GM23248 (cell line): Measurements from ENCODE around the gene PNKD. TPM values are rescaled to one million over a fixed set of nuclear protein-coding genes. Genes with fewer than 3 reads are reported as not detected.
"Not testable (repeated sequence)": the region's sequence is repeated elsewhere in the genome, so short reads cannot be mapped to it uniquely, and the experiment has no call there.

ENCODE experiments used
- DNase-seq: peaks from one replicate; pipeline ENCODE4 v3.0.0-alpha.2; 2015
- H2AFZ ChIP-seq: fragments of 200-600 bp; sonication (generic); 2 replicates; pipeline ENCODE4 v1.6.1; 2016; ENCODE audit warnings: antibody characterized with exemption
- H3F3A ChIP-seq: fragments of 200-600 bp; sonication (generic); 2 replicates; pipeline ENCODE4 v1.6.1; 2016; ENCODE audit warnings: mild to moderate bottlenecking, antibody characterized with exemption, mixed run types; ENCODE audit not compliant: insufficient read depth
- H3K27ac ChIP-seq: fragments of 200-600 bp; sonication (generic); 2 replicates; pipeline ENCODE4 v1.5.1; 2016; ENCODE audit warnings: mild to moderate bottlenecking
- H3K27me3 ChIP-seq: fragments of 200-600 bp; sonication (generic); replicated peaks from 2 replicates; pipeline ENCODE4 v1.6.1; 2016; ENCODE audit warnings: mild to moderate bottlenecking; ENCODE audit not compliant: insufficient read depth
- H3K36me3 ChIP-seq: fragments of 200-600 bp; sonication (generic); 2 replicates; pipeline ENCODE4 v1.6.1; 2016; ENCODE audit warnings: low read depth, mild to moderate bottlenecking
- H3K4me1 ChIP-seq: fragments of 200-600 bp; sonication (generic); 2 replicates; pipeline ENCODE4 v1.6.1; 2016; ENCODE audit warnings: mild to moderate bottlenecking; ENCODE audit not compliant: insufficient read depth
- H3K4me2 ChIP-seq: fragments of 200-600 bp; sonication (generic); one replicate; pipeline ENCODE4 v1.6.1; 2016; ENCODE audit warnings: mild to moderate bottlenecking; ENCODE audit not compliant: unreplicated experiment
- H3K4me3 ChIP-seq: fragments of 200-600 bp; sonication (generic); 2 replicates; pipeline ENCODE4 v1.5.1; 2016; ENCODE audit warnings: mild to moderate bottlenecking
- H3K79me2 ChIP-seq: fragments of 200-600 bp; sonication (generic); 2 replicates; pipeline ENCODE4 v1.6.1; 2016; ENCODE audit warnings: mild to moderate bottlenecking; ENCODE audit not compliant: insufficient read depth
- H3K9ac ChIP-seq: fragments of 200-600 bp; sonication (generic); 2 replicates; pipeline ENCODE4 v1.6.1; 2016; ENCODE audit warnings: mild to moderate bottlenecking
- H3K9me2 ChIP-seq: fragments of 200-600 bp; sonication (generic); 2 replicates; pipeline ENCODE4 v1.6.1; 2016; ENCODE audit warnings: mixed run types, mild to moderate bottlenecking, moderate library complexity; ENCODE audit not compliant: insufficient read depth
- H3K9me3 ChIP-seq: fragments of 200-600 bp; sonication (generic); one replicate; pipeline ENCODE4 v1.6.1; 2017; ENCODE audit warnings: low read depth
- H4K20me1 ChIP-seq: fragments of 200-600 bp; sonication (generic); 2 replicates; pipeline ENCODE4 v1.6.0; 2016; ENCODE audit not compliant: insufficient read depth
- EZH2 ChIP-seq: fragments of 200-600 bp; sonication (generic); IDR thresholded peaks from 2 replicates; pipeline ENCODE4 v1.6.1; 2018; ENCODE audit warnings: antibody characterized with exemption, mild to moderate bottlenecking; ENCODE audit not compliant: insufficient read depth, poor library complexity, severe bottlenecking
- EZH2phosphoT487 ChIP-seq: fragments of 200-600 bp; sonication (generic); IDR thresholded peaks from 2 replicates; pipeline ENCODE4 v1.6.1; 2018; ENCODE audit warnings: antibody characterized with exemption, moderate library complexity, mild to moderate bottlenecking, low read depth; ENCODE audit not compliant: insufficient read depth
- WGBS, 2 experiments: methylation state at CpG; one replicate each; pipeline ENCODE4 v1.1.6; 2015 to 2017; ENCODE audit warnings: low lambda C conversion rate in 2 of 2, low coverage in 1 of 2; ENCODE audit errors: missing lambda C conversion rate in 2 of 2; 5-methylcytosine and 5-hydroxymethylcytosine counted together
- in situ Hi-C: fragments of 300-500 bp; cut with MboI; formaldehyde crosslinking; loops from 2 replicates; pipeline ENCODE4 v1.15.0; 2020
- polyA plus RNA-seq: library from polyadenylated mRNA; unstranded; fragments of >200 nt; fragmentation: Nextera tagmentation; extraction: Ambion mirVana; gene quantifications from 2 replicates; pipeline ENCODE4 v1.2.1, GENCODE V29; 2016
- total RNA-seq: library from RNA; depleted of rRNA; stranded (reverse); fragments of >200 nt; shearing (Covaris generic); gene quantifications from 2 replicates; pipeline ENCODE4 v1.2.3, GENCODE V29; 2014

Gene PNKD
- total and polyA plus RNA-seq, 2 experiments from 2014 or later = 28.6 to 82.7 TPM

DNA sequence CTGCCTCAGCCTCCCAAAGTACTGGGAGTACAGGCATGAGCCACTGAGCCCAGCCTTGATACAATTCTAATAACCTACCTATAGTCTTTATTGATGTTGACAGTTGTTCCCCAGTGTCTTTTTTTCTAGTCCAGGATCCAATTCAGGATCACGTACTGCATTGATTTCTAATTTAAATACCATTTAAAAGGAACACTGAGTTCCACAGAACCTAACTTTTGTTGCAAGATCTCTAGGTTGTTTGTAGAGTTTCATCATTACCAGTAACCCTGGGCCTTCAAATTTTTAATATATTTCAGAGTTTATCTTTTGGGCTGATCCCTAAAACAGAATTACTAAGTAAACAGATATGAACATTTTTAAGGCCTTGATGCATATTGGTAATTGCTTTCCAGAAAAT lies 43.0 kb downstream of the PNKD start:
- no peaks in the 10 kb centered on the region for H3K27me3 ChIP-seq
- TF ChIP-seq EZH2phosphoT487 = no peak
- TF ChIP-seq EZH2 = no peak
- WGBS, 2 experiments = 65 to 78% methylated on average over 1 of the region's 1 CpG
- H3K79me2 ChIP-seq = no peaks in the 10 kb centered on the region
- no peaks in the 10 kb centered on the region for H3K36me3 ChIP-seq
- H3K4me3 ChIP-seq = no peak overlapping the region
- H3K4me2 ChIP-seq = no peak overlapping the region
- no peaks in the 10 kb centered on the region for H3K9me2 ChIP-seq
- no peaks in the 10 kb centered on the region for H3K9me3 ChIP-seq
- no peak overlapping the region for H2AFZ ChIP-seq
- no peak for DNase-seq
- H3F3A ChIP-seq = no peaks in the 10 kb centered on the region
- no peaks in the 10 kb centered on the region for H3K4me1 ChIP-seq
- no peak overlapping the region for H3K9ac ChIP-seq
- no peaks in the 10 kb centered on the region for H4K20me1 ChIP-seq
- in situ Hi-C loops = no loop called here
- no peak overlapping the region for H3K27ac ChIP-seq

- H3K4me1 ChIP-seq, DNase-seq, H3F3A ChIP-seq, H2AFZ ChIP-seq, H3K27me3 ChIP-seq, H3K36me3 ChIP-seq, H3K9ac ChIP-seq, in situ Hi-C loops, H3K4me2 ChIP-seq, H3K9me3 ChIP-seq, H3K27ac ChIP-seq, H3K79me2 ChIP-seq, H3K4me3 ChIP-seq, H4K20me1 ChIP-seq, H3K9me2 ChIP-seq: not testable (repeated sequence)
- WGBS, 2 experiments = 56 to 72% methylated on average over 4 of the region's 4 CpGs
Measured at GRCh38 chr2:218314764-218315163, 44.4 kb downstream of the PNKD start.

DNA sequence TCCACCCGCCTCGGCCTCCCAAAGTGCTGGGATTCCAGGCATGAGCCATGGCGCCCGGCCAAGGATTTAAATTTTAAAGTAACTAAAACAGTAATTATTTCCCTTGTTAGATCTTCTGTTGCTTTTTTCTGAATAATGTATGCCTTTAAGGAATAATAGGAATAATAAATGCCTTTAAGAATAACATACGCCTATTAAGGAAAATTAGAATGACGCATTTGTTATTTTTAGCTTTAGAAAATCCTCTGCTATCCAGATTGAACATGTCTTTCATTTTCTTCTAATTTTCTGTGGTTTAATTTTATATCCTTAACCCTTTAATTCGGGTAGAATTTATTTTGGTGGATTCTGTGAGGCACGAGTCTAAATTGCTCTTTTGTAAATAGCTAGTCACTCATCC lies 45.1 kb downstream of the PNKD start:
- no peak overlapping the region for H3K4me3 ChIP-seq
- H3K9ac ChIP-seq = no peak overlapping the region
- no peaks in the 10 kb centered on the region for H4K20me1 ChIP-seq
- 80 to 83% methylated on average over 8 of the region's 8 CpGs for WGBS, 2 experiments
- no peaks in the 10 kb centered on the region for H3K79me2 ChIP-seq
- H2AFZ ChIP-seq = no peak overlapping the region
- H3K4me1 ChIP-seq = no peaks in the 10 kb centered on the region
- no peaks in the 10 kb centered on the region for H3F3A ChIP-seq
- H3K9me3 ChIP-seq = no peaks in the 10 kb centered on the region
- no peak overlapping the region for H3K4me2 ChIP-seq
- no peak for DNase-seq
- no peak for TF ChIP-seq EZH2phosphoT487
- no peak for TF ChIP-seq EZH2
- H3K36me3 ChIP-seq = no peaks in the 10 kb centered on the region
- no peaks in the 10 kb centered on the region for H3K27me3 ChIP-seq
- in situ Hi-C loops = no loop called here
- H3K9me2 ChIP-seq = no peaks in the 10 kb centered on the region
- H3K27ac ChIP-seq = no peak overlapping the region

- in situ Hi-C loops = no loop called here
- Histone ChIP-seq H2AFZ (no peak overlapping the region), H3K36me3 (no peaks in the 10 kb centered on the region), H3K79me2 (no peaks in the 10 kb centered on the region), H3K4me2 (no peak overlapping the region), H3K4me3 (no peak overlapping the region), H3K4me1 (no peaks in the 10 kb centered on the region), H3F3A (no peaks in the 10 kb centered on the region), H3K9ac (no peak overlapping the region), H3K27ac (no peak overlapping the region), H3K9me3 (no peaks in the 10 kb centered on the region), H4K20me1 (no peaks in the 10 kb centered on the region), H3K27me3 (no peaks in the 10 kb centered on the region), H3K9me2 (no peaks in the 10 kb centered on the region)
- no peak for TF ChIP-seq EZH2
- no peak for TF ChIP-seq EZH2phosphoT487
- 82 to 89% methylated on average over 1 of the region's 1 CpG for whole genome bisulfite sequencing, 2 experiments
- no peak for DNase-seq
Measured at GRCh38 chr2:218317303-218317630, 46.9 kb downstream of the PNKD start.

DNA sequence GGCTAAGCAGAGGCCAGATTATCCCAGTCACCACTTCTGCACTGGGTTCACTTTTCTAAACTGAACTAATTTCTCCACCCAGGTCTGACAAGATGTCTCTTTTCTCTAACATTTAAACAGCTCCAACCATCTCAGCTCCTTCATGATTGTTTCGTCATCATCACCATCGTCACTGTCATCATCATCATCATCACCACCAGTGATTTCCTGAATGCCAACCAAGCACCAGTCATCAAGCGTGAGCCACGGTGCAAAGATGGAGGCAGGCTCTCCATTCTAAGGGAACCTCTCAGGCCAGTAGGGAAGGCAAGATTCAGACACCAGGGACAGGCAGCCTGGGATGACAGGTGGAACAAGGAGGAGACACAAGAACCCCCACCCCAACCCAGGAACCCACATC lies 47.5 kb downstream of the PNKD start:
- no peak overlapping the region for H3K27ac ChIP-seq
- no peaks in the 10 kb centered on the region for H3F3A ChIP-seq
- in situ Hi-C loops = no loop called here
- H3K4me3 ChIP-seq = no peak overlapping the region
- H3K9me3 ChIP-seq = no peaks in the 10 kb centered on the region
- H3K9me2 ChIP-seq = no peaks in the 10 kb centered on the region
- no peak overlapping the region for H3K9ac ChIP-seq
- no peak for DNase-seq
- no peaks in the 10 kb centered on the region for H3K79me2 ChIP-seq
- no peaks in the 10 kb centered on the region for H4K20me1 ChIP-seq
- H3K27me3 ChIP-seq = no peaks in the 10 kb centered on the region
- TF ChIP-seq EZH2 (no peak), EZH2phosphoT487 (no peak)
- H3K4me1 ChIP-seq = no peaks in the 10 kb centered on the region
- H3K36me3 ChIP-seq = no peaks in the 10 kb centered on the region
- H2AFZ ChIP-seq = no peak overlapping the region
- no peak overlapping the region for H3K4me2 ChIP-seq
- 88 to 91% methylated on average over 4 of the region's 4 CpGs for WGBS, 2 experiments
